GM21390 (cell line): Measurements from ENCODE around the gene UBAC2.

Experiments
- ATAC-seq: cut with Tn5 transposase; IDR thresholded peaks from one replicate; pipeline ENCODE4 v1.9.1; 2021; ENCODE audit not compliant: unreplicated experiment

The UBAC2 gene

DNA sequence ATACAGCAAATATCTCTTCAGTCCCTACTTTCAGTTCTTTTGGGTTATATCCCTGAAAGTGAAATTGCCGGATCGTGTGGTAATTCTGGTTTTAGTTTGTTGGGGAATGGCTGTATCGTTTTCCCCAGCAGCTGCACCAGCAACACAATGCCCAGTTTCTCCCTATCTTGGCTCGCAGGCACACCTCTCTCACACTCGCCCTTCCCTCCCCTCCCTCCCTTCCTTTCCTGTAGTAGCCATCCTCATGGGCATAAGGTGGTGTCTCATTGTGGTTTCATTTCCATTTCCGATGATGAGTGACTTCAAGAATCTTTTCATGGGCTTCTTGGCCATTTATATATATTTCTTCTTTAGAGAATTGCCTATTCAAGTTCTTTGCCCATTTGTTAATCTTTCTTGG is 66.2 kb downstream of the UBAC2 start:
- no peak for ATAC-seq

DNA sequence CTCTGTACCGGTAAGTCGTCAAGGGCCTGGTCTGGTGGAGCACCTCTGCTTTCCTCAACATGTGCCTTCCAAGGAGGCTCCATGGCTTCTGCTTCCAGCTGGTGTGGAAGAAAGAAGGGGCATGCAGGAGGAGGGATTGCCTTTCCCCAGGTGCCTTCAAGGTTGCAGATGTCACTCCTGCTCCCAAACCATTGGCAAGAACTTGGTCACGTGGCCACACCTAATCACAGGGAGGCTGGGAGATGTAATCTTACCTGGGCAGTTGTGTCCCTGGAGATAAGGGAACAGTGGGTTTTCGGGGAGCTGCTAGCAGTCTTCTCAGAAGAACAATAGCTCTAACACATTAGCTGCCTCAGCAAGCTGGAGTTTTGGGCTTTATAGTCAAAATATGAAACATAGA is 67.3 kb downstream of the UBAC2 start:
- no peak for ATAC-seq

DNA sequence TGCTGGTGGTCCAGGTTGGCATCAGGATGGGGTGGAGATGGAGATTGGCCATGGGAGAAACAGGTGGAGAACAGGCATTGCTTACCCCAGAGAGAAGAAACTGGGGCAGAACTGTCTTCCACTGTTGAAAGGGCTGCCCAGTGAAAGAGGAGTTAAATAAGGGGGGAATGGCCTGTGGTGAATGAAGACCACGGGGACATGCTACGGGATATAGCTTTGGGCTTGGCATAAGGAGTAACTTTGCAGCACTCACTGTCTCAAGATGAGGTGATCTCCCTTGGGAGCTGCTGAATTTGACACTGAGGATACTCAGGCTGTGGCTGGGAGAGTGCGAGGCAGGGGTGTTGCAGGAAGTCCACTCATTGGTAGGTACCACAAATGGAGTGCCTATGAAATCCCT is 68.2 kb downstream of the UBAC2 start:
- ATAC-seq: no peak

DNA sequence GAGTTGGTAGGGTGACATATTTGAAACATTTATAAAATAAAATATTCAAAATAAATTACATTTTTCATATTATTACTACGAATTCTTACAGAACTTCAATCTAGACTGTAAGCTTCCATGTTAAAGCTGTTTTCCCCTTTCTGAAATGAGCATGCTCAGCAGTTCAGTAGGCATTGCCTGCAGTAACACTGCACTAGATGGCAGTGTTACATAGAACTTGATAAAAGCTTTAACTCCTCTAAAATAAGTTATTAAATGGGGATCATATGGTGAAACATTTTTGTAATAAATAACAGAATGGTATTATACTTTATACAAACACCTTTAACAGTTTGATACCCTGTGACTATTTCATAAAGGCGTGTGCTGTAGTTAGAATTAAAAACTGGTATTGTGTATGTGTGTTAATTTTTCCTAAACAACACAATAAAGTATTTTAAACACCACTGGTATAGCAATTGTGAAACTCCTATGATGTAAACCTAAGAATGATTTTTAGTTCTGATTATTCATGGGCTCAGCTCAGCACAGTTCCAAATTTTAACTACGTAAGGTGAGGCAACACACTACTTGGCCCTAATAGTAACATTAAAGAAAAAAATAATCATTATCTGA is 69.1 kb downstream of the UBAC2 start:
- peak; percentile 74 for ATAC-seq

DNA sequence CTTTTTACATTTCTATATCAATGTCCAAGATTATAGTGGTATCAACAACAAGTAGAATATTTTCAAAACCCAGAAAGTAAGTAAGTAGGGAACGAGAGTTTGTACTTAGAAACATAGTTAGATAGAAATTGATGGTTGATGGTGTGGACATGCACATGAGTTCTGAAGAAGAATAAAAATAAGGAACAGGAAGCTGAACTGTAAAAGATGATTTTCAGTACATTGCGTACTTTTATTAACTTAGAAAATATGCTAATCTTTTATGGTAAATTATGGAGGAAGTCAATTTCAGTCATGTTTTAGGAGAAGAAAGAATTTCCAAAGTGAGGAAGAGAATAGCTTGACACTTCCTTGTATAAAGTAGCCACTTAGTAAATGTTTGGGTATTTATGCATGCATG is 69.9 kb downstream of the UBAC2 start:
- ATAC-seq: no peak

DNA sequence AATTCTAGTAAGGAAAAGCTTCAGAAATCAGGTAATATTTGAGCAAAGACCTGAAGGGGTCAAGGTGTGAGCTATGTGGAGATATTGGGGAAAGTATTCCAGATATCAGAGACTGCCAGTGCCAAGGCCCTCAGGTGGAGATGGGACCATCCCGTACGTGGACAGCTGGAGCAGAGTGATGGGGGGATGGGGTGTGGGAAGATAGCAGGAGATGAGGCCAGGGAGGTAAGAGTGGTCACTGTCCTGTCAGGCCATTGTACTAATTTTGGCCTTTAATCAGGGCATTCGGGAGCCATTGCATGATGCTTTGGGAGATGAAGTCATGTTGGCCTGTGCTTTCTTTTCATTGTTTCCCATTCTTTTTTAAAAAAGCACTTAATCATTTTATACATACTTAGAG is 70.6 kb downstream of the UBAC2 start:
- no peak for ATAC-seq

DNA sequence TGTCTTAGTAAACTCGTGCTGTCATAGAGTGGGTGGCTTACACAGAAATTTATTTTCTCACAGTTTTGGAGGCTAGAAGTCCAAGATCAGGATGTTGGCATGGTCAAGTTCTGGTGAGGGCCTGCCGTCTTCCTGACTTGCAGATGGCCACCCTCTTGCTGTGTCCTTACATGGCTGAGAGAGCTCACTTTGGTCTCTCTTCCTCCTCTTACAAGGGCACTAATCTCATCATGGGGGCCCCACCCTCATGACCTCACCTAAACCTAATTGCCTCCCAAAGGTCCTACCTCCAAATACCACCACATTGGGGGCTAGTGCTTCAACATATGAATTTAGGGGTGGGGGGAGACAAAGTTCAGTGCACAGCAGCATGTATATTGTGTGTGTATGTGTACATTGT is 71.8 kb downstream of the UBAC2 start:
- ATAC-seq: no peak

DNA sequence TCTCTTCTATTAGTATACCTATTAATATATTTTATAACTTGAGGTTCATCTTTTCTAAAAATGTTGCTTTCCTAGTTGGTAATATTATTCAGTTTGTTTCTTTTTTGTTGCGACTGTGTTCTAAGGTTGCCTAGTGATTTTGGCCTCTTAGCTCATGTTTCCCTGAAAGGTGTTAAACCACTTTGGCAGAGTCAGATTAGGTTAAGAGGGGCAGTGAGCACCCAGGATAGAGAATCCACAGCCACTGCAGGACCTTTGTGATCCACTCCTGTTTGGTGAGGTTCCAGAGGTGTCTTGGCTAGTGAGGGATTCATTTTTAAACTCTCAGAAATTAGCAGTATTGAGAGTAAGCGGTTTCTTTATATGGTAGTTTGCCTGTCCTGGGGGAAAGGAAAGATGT is 72.5 kb downstream of the UBAC2 start:
- no peak for ATAC-seq

DNA sequence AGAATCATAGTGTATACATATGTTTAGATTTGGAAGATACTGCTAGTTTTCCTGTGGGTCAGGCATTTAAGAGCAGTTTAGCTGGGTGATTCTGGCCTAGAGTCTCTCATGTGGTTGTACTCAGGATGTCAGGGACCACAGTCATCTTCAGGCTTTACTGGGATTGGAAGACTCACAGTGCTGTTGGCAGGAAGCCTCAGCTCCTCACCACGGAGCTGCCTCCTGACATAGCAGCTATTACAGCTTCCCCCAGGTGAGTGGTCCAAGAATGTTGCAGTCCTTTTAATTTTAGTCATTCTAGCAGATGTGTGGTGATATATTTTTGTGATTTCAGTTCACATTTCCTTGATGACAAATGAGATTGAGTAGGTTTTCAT is 74.4 kb downstream of the UBAC2 start:
- peak; percentile 61 for ATAC-seq

DNA sequence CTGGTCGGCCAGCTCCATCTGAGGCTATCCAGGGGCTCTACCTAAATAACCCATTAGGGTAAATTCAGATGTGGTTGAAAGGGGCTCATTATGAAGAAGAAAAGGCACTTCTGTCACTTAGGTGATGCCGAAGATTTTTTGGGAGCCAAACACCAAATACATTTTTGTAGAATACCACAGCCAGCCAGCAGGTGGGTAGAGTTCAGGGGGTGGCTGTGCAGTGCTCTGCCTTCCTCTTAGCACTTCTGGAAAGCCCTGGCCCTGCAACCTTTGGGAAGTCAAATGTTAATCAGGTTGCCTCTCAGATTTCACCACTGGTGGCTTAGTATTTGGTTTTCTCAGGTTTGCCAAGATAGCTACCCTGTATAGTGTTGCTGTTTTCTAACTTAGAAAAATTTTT is 76.1 kb downstream of the UBAC2 start:
- no peak for ATAC-seq

DNA sequence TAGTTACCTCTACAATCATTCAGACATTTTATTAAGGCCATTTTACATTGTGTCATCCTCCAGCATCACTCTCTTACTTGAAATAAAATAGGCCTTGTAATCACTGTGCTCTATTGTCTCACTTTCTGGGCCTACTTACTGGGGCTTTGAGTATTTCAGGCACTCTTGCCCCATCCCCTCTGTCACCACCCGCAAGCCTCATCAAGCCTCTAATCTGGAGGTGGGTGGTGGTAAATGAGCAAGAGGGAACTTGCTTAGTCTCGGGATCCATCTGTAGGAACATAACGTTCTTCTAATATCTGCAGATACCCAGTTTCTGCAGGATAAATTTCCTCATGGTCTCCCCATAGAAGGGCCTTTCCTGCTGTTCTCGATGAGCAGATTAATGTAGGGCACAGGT is 77.0 kb downstream of the UBAC2 start:
- no peak for ATAC-seq

DNA sequence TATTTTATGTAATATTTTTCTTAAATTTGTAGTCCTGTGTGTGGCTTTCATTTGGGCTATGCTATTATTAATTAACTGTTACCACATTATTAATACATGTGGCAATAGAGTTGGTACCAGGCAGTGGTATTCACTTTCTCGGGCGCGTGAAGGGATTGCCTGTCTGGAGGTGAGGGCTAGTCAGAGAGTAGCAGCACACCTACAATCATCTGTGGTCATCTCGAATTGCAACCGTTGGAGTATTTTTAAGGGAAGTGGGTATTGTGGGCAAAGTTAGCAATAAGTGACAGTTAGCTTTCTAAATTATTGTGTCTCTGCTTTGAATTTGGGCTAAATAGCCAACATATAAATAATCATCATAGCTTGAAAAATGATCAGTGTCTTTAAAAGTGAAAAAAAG is 77.5 kb downstream of the UBAC2 start:
- ATAC-seq: no peak

DNA sequence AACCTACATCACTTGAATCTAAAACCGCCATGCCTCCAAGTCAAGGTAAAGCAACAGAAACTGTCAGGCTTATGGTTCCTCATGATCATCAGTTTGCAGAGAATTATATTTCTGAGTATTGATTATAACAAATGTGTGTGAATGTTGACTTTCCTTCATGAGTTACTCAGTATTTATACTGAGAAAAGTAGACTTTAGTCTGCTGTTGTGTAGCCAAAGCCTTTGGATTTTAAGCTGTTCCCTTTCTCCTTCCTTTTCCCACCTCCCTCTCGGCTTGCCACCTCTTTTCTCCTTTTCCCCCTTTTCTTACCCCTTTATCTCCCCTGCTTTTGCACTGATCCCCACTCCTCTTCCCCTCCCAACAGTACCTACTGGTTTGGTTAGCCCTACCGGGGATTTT is 78.2 kb downstream of the UBAC2 start:
- no peak for ATAC-seq

DNA sequence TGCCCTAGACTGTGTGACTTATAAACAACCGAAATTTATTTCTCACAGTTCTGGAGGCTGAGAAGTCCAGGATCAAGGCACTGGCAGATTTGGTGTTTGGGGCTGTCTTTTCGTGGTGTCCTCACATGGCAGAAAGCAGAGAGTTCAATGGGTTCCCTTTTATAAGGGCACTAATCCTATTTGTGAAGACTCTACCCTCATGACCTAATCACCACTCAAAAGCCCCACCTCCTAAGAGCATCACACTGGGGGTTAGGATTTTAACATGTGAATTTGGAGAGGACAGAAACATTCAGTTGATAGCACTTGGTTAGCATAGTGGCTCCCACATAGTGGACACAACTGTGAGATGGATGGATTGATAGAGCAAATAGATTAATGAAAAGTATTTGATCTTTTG is 79.0 kb downstream of the UBAC2 start:
- ATAC-seq: no peak

DNA sequence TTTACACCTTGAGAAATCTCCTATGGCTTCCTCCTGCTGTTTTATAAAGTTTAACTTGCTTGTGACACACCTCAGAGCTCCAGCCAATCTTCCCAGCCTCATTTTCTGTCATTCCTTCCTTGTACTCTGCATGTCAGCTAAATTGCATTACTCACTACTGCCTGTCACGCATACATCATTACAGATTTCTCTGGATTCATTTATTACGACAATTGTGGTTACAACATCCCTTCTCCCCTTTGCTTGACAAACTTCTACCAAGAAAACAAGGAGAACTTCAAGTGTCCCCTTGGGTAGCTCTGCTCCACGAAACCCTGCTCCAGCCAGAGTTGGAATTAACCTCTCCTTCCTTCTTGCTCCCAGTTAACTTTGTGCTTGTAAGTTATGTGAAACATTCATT is 79.5 kb downstream of the UBAC2 start:
- ATAC-seq: no peak

DNA sequence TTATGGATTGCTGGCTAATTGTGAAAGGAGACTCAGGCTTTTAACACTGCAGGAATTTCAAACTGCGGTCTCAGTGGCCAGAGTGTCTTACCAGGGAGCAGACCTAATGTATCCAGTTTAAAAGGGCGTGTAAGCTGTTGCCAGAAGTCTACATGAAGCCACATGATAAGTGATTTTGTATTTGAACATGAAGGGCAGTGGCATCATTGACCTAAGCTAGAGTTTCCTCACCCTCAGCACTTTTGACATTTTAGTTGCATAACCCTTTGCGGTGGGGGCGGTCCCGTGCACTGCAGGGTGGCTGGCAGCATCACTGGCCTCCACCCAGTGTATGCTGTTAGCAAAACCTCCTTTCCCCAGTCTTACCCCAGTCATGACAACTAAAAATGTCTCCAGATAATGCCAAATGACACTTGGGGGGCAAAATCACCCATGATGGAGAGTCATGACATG is 81.2 kb downstream of the UBAC2 start:
- ATAC-seq: peak; percentile 65

DNA sequence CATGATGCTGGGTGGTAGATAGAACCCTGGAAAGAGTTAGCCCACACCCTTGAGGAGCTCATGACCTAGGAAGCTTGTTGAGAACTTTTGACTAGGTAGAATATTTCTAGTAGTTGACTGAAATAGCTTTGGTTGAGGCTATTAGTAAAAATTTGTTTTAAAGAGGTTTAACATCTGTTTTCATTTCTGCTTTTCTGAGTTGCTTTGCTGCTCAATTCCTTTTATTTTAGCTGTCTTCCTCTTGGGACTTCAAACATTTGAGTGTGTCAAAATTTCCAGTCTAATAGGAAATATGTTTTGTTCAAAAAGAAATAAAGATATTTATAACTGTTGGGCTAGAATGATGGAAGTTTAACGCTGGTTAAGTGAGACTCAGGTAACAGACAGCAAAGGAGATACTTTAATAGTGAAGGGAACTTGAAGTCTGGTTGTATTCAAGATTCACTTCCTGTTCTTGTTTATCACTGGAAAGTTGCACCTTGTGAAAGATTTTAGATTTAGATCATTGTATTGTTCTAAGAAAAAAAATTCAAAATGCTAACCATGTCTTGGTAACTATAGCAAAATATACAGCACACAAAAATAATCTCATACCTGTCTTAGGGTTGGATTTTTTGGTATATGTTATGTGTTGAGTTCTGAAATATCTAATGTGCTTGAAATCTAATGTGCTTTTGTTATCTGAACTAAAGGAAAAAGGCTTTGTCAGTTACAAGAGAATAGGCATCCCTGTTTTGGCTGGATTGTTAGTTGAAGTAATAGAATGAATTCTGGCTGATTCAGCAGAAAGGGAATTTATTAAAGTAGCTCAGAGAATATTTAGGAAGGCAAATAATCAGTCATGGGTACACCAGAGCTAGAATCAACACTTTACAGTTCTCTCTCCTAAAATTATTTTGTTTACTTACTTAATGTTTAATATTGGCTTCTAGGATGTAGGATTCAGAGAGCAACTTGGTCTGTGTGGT is 81.9 kb downstream of the UBAC2 start:
- peak; percentile 67 for ATAC-seq

DNA sequence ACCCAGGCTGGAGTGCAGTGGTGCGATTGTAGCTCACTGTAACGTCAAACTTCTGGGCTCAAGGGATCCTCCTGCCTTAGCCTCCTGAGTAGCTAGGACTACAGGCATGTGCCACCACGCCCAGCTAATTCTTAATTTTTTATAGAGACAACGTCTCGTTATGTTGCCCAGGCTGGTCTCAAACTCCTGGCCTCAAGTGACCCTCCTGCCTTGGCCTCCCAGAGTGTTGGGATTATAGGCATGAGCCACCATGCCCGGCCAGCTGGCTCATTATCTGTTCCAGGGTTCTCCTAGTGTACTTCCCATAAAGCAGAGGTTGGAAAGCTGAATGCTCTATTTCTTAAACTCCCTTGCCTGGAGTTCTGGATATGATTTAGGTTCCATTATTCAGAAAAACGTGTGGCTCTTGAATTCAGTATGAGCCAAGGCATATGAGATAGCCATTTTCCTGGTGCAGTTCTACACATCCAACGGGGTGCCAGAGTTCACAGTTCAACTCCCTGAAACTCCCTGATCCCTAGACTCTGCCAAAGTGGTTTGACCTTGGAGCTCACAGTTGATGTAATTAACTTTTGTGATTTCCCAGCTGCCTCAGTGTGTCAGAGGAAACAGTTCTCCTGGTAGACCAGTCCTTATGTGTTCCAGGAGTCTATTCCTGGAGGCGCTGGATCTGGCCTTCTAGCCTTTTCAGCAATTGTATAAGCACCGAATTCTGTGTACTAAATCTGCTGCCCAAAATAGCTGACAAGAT is 85.0 kb downstream of the UBAC2 start:
- ATAC-seq: no peak

DNA sequence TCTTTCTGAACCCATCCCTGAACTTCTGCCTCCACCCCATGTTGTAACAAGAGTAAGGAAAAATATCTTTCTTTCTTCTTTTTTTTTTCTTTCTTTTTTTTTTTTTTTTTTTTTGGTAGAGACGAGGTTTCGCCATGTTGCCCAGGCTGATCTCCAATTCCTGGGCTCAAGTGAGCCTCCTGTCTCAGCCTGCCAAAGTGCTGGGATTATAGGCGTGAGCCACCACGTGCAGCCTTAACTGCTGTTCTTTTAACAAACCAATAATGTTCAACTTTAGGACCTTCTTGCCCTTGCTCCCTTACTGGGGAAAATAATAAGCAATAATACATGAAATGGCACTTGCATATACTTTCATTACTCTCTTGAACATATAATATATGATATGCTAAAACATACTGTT is 86.9 kb downstream of the UBAC2 start:
- ATAC-seq: peak; percentile 9

DNA sequence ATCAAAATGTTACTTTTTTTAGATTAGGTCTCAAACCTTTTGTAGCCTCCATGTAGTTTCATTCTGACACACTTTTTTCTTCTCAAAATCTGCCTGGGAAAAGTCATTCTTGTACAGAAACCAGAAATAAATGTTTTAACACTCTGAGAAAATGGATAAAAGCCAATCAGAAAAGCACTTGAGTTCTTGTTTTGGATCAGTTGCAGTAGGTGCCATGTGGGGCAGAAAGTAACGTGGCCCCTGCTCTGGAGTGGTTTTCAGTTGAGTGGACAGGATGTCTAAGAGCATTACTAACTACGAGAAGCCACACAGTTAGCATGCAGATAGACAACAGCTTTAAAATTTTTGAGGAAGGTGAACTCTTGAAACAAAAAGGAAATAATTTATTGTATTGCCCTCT is 87.4 kb downstream of the UBAC2 start:
- ATAC-seq: peak; percentile 84

DNA sequence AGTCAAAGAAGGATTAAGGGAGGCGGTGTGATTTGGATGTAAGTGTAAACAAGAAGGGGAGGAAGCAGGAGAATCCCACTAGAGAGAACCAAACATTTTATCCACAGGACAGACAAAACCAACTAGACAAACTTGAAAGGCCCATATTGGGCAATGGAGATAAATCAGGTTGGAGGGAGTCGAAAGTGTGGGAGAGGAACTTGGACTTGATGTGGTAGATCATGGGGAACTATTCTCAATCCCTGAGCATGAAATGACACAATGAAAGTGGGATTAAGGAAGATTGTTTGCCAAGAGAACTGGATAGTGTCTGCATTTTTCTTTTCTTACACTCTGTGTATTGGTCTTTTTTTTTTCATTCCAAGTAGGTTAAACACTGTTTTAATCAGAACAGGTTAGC is 88.6 kb downstream of the UBAC2 start:
- ATAC-seq: no peak
